GM18870 (cell line): Measurements from ENCODE around the gene SCAF4.
"Not testable (repeated sequence)": the region's sequence is repeated elsewhere in the genome, so short reads cannot be mapped to it uniquely, and the experiment has no call there.

Source experiments
- ATAC-seq: cut with Tn5 transposase; IDR thresholded peaks from one replicate; pipeline ENCODE4 v1.9.1; 2021; ENCODE audit warnings: moderate library complexity; ENCODE audit not compliant: unreplicated experiment

SCAF4 gene

DNA sequence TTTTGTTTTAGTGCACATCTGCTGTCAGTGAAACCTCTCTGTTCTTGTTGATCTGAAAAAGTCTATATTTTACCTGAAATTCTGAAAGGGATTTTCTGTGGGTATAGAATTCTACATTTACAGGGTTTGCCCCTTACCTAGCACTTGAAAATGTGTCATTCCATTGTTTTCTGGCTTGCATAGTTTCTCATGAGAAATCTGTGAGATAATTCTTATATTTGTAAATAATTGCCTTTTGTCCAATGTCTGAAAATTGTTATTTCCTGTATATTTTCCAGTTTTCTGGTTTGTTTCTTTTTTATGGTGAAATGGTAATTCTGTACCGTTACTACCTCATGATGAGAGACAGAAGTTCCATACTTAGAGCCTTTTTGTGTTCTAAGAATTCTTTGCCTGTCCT is 11.8 kb upstream of the SCAF4 start:
- no peak for ATAC-seq

DNA sequence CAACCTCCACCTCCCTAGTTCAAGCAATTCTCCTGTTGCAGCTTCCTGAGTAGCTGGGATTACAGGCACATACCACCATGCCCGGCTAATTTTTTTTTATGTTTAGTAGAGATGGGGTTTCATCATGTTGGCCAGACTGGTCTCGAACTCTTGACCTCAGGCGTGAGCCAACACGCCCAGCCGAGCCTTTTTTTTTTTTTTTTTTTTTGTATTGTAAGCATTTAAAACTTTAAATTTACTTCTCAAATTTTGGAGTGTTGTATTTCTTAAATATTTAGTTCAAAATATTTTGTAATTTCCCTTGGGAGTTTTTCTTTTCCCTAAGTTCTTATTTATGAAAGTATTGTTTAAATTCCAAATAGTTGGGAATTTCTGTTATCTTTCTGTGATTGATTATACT is 9.2 kb upstream of the SCAF4 start:
- ATAC-seq, result no peak

DNA sequence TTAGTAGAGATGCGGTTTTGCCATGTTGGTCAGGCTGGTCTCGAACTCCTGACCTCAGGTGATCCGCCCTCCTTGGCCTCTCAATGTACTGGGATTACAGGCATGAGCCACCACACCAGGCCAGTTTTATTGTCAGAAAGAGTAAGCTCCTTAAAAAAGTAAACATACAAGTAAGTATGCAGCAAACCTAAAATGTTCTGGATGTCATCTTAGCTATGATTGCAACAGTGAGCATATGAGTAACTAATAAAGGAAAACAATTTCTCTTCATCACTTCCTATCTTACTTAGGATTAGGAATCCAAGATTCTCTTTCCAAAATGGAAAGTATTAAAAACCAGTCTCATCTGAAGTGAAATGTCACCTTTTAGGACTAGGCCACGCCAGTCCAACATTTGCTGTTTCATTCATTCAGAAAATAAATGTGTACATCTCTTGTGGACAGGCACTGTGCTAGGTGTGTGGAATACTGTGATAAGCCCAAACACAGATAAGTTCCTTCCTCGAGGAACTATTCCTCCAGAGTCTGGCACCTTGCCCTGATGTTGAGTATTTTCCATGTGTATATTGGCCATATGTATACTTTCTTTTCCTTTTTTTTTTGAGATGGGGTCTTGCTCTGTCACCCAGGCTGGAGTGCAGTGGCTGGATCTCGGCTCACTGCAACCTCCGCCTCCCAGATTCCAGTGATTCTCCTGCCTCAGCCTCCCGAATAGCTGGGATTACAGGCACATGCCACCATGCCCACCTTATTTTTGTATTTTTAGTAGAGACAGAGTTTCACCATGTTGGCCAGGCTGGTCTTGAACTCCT is 5.9 kb upstream of the SCAF4 start:
- ATAC-seq, result not testable (repeated sequence)

DNA sequence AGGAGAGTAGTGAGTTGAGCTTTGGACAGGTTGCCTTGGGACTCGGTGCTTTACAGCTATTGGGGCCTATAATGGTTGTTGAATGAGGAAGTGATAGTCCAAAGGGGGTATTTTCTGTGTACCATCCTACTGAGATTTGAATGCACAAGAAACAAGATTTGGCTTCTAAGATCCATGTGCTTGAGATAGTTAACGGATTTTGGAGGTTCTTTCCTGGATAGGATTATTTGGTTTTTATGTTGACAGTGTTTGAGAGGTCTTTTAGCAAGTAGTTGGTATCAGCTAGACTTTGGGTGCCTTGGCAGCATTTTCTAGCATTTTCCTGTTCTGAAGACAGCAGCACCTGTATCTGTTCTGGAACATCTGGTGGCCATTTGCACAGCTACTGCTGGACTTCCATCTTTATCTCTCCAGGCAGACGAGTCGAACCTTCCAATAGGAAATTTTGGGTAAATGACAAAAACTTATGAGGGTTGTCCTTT is 3.6 kb upstream of the SCAF4 start:
- ATAC-seq, result no peak

DNA sequence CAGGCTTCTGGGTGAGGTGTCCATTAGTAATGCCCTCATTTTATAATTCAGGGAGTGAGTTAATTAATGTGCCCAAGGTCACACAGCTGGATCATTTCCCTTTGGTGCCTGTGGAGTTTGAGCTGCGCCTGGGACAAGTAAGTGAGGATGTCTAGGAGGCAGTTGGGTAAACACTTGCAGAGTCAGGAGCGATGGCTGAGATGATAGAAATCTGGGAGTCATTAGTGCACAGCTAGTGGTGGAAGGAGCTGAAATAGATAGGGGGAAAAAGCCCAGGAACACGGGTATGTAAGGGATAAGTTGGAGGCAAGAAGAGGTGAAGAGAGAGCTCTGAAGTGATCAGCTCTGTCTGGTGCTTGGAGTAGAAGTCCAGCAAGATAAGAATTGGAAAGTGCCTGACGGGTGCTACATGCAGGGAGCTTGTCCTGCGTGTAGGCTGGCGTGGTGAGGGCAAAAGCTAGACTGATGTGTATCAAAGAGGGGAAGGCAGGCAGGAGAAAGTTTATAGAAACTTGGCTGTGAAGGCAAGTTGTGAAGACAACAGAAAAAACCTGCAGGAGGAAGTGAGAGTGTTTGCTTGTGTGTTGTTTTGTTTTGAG is 1.7 kb upstream of the SCAF4 start:
- no peak for ATAC-seq

DNA sequence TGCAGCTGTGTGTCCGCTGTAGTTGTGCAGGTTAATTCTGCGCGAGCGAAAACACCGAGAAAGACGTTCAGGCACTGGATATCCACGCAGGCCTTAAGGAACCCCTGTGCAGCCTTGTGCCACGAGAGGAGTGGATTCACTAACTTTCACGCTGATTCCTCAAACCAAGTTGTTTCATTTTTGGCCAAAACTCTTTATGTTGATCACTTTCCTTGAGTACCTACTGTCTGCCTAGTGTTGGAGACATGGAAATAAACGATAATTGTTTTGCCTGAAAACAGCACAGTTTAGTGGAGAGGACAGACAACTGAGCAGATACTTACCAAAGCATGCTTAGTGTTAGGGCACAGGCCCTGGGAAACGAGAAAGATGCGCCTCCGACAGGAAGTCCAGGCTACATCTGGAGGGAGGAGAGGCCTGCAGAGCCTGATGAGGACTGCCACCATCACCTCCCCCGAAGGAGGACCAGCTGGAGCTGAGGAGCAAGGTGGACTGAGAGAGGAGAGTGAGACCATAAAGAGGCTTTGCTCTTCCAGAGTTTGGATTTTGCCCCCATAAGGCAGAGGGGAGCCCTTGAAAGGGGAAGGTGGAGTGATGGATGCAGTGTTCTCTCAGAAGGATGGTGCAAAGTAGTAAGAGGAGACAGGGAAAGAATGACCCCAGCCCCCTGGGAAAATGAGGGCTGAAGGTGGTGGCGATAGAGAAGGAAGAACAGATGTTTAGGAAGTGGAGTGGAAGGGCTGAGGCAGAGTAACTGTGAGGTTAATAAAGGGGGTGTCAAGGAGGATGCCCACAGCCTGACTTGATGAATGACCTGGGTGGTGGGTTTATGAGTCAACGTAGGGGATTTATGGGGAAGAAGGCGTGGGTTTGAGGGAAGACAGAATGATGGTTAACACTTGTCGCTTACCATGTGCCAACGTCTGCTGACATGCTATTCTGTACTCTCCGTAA is 956 bp upstream of the SCAF4 start:
- ATAC-seq, result no peak

DNA sequence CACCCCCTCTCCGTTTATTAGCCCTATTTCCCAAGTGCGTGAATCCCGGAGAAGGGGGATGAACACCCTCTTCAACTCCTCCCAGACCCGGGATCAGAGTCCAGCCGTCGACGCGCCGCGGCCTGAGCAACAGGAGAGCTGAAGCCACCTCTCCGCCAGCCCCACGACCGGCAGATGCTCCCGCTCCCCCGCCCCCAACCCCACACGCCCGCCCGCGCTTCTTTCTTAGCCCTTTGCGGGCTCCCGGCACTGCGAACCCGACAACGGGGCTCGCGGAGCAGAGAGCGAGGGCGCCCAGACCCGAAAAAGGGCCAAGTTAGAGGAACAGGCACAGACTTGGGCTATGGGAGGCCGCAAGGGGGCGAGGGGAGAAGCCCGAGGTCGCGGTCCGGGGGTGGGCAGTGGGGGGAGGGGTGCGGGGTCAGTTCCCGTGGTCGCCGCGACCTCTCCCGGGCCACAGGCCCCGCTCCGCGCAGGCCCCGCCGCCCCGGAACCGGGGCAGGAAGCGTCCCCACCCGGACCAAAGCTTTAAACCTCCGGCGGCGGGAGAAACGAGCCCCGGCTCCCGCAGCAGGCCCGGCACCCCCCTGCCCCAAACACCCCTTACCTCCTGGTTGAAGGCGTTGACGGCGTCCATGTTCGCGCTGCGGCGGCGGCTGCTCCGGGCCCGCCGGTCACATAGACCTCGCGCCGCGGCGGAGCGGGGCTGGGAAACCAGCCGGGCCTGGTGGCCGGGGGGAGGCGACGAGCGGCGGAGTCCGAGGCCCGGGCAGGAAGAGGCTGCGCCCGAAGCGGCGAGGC is 662 bp downstream of the SCAF4 start:
- ATAC-seq, result peak; percentile 2

DNA sequence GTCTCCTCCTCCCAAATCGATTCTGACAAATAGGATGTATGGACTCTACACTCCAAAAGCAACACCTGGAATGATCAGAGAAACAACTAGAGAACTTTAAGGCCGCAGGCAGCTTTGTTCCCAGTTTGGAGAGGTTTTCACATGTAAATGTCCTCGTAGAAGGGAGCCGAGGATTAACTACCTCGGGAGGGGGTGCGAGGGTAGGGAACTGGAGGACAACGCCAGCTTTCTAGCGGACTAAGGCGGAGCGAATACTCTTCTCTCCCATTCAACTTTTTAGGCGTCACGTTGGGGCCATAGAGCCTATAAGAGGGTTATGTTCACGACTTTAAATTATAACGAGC is 1.2 kb downstream of the SCAF4 start:
- ATAC-seq, result no peak

DNA sequence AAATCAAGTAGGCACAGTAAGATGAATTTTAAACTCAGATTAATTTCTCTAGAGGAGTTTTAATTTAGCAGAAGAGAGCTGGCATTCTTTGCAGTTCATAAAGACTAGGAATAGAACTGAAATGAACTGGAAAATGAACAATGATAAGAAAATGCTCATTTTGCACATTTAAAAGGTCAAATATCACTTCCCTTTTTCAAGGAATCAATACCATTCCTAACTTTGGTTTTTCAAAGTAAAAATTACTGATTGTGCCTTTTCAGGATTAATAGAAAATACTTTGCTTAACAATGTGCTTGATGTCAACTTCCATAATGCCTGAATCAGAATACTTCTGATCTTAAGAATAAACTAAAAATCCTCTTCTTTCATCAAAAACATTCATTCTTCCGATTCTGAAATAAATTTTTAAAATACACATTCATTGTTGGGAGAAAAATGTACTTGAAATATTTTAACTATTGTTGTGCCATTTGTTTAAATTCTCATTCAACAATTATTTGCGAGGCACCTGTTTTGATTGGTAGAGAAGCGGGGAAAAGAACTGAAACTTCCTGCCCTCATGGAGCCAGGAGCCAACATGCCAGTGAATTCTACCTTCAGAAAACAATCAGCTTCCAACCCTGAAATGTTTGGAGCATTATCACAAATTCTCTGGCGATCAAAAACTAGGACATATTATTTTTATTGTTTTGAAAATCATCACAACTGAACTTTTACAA is 2.1 kb downstream of the SCAF4 start:
- ATAC-seq, result no peak

DNA sequence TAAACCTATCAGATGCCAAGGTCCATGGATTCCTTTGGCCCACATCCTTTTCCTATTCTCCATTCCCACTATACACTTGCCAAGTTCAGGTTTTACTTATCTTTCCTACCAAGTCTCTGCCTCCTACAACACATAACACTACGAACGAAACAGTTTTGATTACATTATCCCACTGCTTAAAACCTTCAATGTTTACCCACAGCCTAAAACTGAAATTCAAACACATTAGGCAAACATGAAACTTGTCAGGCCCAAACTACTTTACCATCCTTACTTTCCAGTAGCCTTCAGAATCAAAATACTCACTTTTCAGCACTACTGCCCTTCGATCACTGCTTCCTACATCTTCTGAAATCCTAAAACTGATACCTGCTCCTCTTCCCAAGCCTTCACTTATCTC is 3.0 kb downstream of the SCAF4 start:
- ATAC-seq, result no peak

DNA sequence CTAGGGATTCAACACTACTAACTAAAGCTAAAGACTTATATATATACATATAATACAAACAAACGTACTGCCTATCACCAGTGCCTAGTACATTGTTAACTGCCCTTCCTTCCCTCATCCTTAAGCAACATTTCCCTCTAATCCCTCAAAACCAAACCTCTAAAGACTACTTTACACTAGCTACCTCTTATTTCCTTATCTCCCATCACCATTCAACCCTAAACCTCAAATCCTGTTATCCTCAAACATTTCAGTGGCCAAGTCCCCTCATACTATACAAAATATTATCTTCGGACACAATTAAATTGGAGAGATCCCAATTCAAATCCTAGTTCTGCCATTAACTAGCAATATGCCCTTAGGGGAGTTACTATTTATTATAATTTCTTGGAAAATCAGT is 3.7 kb downstream of the SCAF4 start:
- no peak for ATAC-seq

DNA sequence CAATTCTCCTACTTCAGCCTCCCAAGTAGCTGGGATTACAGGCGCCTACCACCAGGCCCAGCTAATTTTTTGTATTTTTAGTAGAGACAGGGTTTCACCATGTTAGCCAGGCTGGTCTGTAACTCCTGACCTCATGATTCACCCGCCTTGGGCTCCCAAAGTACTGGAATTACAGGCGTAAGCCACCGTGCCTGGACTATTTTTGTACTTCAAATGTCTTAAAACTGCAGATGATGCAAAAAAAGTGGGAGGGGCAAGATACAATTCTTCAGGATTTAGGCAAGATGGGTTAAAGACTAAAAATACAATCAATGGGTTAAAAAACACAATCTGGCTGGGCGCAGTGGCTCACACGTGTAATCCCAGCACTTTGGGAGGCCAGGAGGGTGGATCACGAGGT is 4.7 kb downstream of the SCAF4 start:
- no peak for ATAC-seq

DNA sequence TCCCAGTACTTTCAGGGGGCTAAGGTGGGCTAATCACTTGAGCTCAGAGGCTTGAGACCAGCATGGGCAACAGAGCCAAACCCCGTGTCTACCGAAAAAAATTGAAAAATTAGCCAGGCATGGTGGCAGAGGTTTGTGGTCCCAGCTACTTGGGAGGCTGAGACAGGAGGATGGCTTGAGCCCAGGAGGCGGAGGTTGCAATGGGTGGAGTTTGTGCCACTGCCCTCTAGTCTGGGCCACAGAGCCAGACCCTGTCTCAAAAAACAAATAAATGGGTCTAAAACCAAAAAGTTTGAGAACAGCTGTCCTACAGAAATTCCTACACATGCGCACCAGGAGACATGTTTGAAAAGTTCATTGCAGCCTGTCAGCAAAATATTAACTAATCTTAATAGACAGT is 5.5 kb downstream of the SCAF4 start:
- no peak for ATAC-seq

DNA sequence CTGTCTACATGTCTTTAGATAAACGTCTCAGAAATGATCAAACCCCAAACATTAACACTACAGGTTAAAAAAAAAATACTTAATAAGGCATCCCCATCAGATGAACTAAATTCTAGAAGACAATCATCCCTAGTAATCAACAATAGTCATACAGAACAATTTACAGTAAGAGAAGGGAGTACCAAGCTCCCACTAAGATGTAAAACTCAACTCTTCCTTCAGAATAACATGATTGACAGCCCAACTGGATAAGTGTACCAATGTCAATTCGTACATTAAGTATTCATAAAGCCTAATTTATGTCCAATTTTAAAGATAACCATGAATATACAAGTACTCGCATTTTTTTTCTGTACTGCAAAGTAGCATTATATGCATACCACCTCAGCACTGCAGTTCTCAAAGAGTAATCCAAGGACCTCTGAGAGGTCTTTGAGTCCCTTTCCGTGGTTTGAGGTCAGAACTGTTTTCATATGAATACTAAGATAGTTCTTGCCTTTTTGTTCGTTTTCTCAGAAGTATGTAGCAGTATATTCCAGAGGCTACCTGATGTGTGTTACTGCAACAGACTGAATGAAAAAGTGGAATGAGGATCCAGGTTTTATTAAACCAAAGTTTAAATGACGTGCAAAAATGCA is 6.6 kb downstream of the SCAF4 start:
- no peak for ATAC-seq

DNA sequence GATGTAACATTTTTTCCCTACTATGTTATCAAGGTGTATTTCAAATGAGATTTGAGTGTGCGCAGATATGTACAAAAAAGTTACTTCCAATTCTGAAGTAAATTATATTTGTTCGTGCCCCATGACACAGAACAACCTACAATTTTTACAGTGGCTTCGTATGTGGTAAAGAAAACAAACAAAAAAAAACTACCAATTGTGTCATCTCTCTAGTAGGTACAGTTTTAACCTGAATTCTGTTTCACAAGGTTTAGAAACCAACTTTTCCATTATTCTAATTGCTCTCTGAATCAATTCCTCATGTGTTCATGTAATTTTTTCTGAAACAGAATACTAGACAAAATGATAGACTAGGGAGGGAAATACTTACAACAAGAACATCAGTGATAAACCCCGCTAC is 7.4 kb downstream of the SCAF4 start:
- no peak for ATAC-seq

DNA sequence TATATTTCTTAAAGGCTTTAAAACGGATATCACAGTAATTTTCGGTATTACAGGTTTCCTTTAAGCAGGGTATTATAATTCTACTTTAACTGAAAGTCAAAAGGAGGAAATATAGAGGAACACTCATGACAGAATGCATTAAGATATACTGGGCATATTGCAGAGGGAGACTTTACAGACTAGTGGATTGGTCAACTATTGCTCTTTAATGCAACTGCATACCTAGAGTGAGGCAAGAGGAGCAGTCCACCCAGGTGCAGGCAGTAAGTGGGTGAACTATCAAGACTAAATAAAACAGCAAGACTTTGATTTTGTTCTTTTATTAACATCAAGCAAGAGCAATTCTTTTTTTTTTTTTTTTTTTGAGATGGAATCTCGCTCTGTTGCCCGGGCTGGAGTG is 10.5 kb downstream of the SCAF4 start:
- ATAC-seq, result no peak

DNA sequence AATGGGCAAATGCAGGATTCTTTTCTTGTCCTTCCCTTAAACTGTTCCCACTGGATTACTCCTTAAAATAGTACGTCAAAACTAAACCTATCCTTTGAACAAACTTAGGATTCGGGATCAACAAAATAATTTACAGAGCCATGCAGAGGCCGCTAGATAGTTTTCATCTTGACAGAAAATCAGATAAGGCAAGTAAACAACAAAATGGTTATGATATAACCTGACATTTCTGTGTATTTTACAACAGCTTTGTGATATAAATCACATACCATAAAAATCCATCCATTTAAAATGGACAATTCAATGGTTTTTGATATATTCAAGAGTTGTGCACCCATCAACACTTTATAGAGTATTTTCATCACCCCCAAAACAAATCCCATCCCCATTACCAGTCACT is 11.2 kb downstream of the SCAF4 start:
- no peak for ATAC-seq

DNA sequence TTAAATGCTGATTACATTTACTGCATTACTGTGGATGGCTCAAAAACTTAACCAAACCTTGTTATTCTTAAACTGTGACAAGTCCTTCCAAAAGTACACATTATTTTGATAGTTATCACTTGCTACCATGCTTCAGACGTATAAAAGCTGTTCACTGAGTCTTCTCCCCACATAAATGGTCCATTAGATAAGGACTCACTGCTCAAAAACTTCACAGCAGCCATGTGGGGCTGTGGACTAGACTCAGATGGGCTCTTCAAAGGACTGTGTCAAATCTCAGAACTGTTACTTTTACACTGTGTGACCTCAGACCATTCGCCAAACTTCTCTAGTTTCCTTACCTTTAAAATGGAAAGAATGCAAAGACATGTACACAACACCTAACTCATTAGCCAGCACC is 11.6 kb downstream of the SCAF4 start:
- no peak for ATAC-seq

DNA sequence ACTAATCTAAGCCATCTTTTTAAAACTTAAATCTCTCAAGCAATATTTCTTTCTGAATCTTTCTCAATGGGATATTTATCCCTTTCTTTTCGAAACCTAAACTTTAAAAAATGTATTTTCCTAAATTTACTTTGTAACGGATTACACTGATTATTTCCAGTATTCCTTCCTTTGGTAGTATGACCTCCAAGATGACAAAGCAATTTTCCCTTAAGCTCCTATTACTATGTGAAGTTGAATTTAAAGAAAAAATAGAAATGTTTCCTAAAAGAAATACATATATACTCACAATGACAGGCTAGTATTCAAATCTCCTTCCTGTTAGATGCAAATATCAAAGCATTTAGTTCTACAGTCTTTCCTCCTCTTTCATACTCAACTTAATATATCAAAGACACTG is 15.8 kb downstream of the SCAF4 start:
- ATAC-seq, result no peak
